Spleen (tissue), 11 donors: ENCODE data around the gene DNAH9. TPM values are rescaled to one million over a fixed set of nuclear protein-coding genes. Genes with fewer than 3 reads are reported as not detected.

Source experiments
- DNase-seq: peaks from one replicate; pipeline ENCODE4 v3.0.0-alpha.2; 2020
- H3K27ac ChIP-seq, 8 donors: fragments of 200-600 bp; sonication (generic) in 7 of 8; 1 replicate in 4 of 8; 2 replicates in 4 of 8; pipeline versions ENCODE4 v1.5.0 to v1.8.0; 2016 to 2021; ENCODE audit warnings: inconsistent platforms in 4 of 8, mild to moderate bottlenecking in 4 of 8, moderate library complexity in 1 of 8
- H3K27me3 ChIP-seq, 7 donors: fragments of 200-600 bp; sonication (generic) in 6 of 7; replicated peaks in 1 of 7; 1 replicate in 4 of 7; 2 replicates in 3 of 7; pipeline versions ENCODE4 v1.5.0 to v1.8.0; 2016 to 2021; ENCODE audit warnings: inconsistent platforms in 3 of 7, mild to moderate bottlenecking in 1 of 7
- H3K36me3 ChIP-seq, 6 donors: fragments of 200-600 bp; sonication (generic) in 5 of 6; 1 replicate in 4 of 6; 2 replicates in 2 of 6; pipeline versions ENCODE4 v1.5.0 to v1.8.0; 2016 to 2021; ENCODE audit warnings: inconsistent platforms in 2 of 6
- H3K4me1 ChIP-seq, 6 donors: fragments of 200-600 bp; sonication (generic) in 5 of 6; 1 replicate in 3 of 6; 2 replicates in 3 of 6; pipeline versions ENCODE4 v1.5.0 to v1.8.0; 2016 to 2021; ENCODE audit warnings: inconsistent platforms in 3 of 6
- H3K4me3 ChIP-seq, 8 donors: fragments of 200-600 bp; sonication (generic) in 7 of 8; 1 replicate in 4 of 8; 2 replicates in 4 of 8; pipeline versions ENCODE4 v1.5.0 to v1.8.0; 2016 to 2021; ENCODE audit warnings: inconsistent platforms in 4 of 8, mild to moderate bottlenecking in 4 of 8, moderate library complexity in 2 of 8
- H3K9me3 ChIP-seq, 8 donors: fragments of 200-600 bp; sonication (generic) in 7 of 8; 1 replicate in 4 of 8; 2 replicates in 4 of 8; pipeline versions ENCODE4 v1.5.0 to v1.8.0; 2016 to 2021; ENCODE audit warnings: inconsistent platforms in 4 of 8
- POLR2A ChIP-seq, 3 donors: fragments of 450-650 bp; IDR thresholded peaks; one replicate each; pipeline ENCODE4 v1.5.1; 2017; ENCODE audit warnings: antibody characterized with exemption in 3 of 3, mild to moderate bottlenecking in 1 of 3
- POLR2AphosphoS5 ChIP-seq, 3 donors: sonication (generic); formaldehyde crosslinking; IDR thresholded peaks; one replicate each; pipeline ENCODE4 v1.5.1; 2017; ENCODE audit warnings: antibody characterized with exemption in 3 of 3
- WGBS, 5 donors: extraction: QIAGEN DNeasy Blood & Tissue Kit in 3 of 5; methylation state at CpG; one replicate each; pipeline versions ENCODE4 v1.1.5 to v1.1.7; 2013 to 2018; 5-methylcytosine and 5-hydroxymethylcytosine counted together
- intact Hi-C: fragments of 100-400 bp; cut with DNase I; formaldehyde crosslinking; loops from one replicate; pipeline ENCODE4 v1.15.0; 2023; ENCODE audit warnings: low total_unique reads
- polyA plus RNA-seq, 3 donors: library from polyadenylated mRNA; stranded (reverse); fragments of 200-250 nt; gene quantifications; one replicate each; pipeline ENCODE4 v1.2.1, GENCODE V29; 2013
- total RNA-seq, 7 donors: library from RNA; depleted of rRNA in 3 of 7; stranded (reverse); fragments of >200 nt in 3 of 7; fragmentation: NEBNext Ultra II Directional in 4 of 7; extraction: Animal tissue kit (Norgen Biotek cat#: 25700) in 4 of 7; gene quantifications; one replicate each; pipeline versions ENCODE4 v1.1.0 to v1.2.1, GENCODE V29; 2016 to 2021
- TF ChIP-seq, protein P1 (sequence below), 11 experiments: fragments of 200-600 bp in 7 of 11; fragments of 450-650 bp in 4 of 11; sonication (generic) in 4 of 11; IDR thresholded peaks in 8 of 11; conservative IDR thresholded peaks in 3 of 11; 1 replicate in 7 of 11; 2 replicates in 4 of 11; pipeline versions ENCODE4 v1.4.0 to v1.8.0; 2016 to 2021; ENCODE audit warnings: antibody characterized with exemption in 11 of 11, inconsistent platforms in 4 of 11, mild to moderate bottlenecking in 1 of 11
- donor health status: healthy with polysubstance abuse.
- donor health status: DM: no; HTN: no; CAD: no; lungs with moderate emphysema.
- donor health status: DM: no; HTN: no; CAD: no.
- donor health status: Bipolar disorder and iron deficiency.
- donor health status: healthy.
- donor health status: DM: no; HTN: no; CAD: no.
- donor health status: DM: yes; HTN: yes; CAD: no.

DNAH9 gene
- total and polyA plus RNA-seq, 10 donors, result 0.06 to 0.92 (median 0.22) TPM; not detected in 2

- Histone ChIP-seq H3K27ac (no peak overlapping the region), H3K4me1 (no peaks in the 10 kb centered on the region), H3K9me3 (peaks cover 0 to 6% (median 0%) of the 10 kb centered on the region in 8 donors), H3K27me3 (peaks cover 0 to 3% (median 0%) of the 10 kb centered on the region in 7 donors), H3K4me3 (no peak overlapping the region), H3K36me3 (no peaks in the 10 kb centered on the region)
- intact Hi-C loops, result no loop called here
- TF ChIP-seq, protein P1, sequence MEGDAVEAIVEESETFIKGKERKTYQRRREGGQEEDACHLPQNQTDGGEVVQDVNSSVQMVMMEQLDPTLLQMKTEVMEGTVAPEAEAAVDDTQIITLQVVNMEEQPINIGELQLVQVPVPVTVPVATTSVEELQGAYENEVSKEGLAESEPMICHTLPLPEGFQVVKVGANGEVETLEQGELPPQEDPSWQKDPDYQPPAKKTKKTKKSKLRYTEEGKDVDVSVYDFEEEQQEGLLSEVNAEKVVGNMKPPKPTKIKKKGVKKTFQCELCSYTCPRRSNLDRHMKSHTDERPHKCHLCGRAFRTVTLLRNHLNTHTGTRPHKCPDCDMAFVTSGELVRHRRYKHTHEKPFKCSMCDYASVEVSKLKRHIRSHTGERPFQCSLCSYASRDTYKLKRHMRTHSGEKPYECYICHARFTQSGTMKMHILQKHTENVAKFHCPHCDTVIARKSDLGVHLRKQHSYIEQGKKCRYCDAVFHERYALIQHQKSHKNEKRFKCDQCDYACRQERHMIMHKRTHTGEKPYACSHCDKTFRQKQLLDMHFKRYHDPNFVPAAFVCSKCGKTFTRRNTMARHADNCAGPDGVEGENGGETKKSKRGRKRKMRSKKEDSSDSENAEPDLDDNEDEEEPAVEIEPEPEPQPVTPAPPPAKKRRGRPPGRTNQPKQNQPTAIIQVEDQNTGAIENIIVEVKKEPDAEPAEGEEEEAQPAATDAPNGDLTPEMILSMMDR (IDR thresholded peaks at IDR 0.05 in 8 of 11, conservative IDR thresholded peaks at IDR 0.05 in 3 of 11), result no peak
- TF ChIP-seq POLR2AphosphoS5 (IDR thresholded peaks at IDR 0.05), result no peak
- TF ChIP-seq POLR2A (IDR thresholded peaks at IDR 0.05), result no peak
- no peak for DNase-seq
- 77 to 89% (median 84%) methylated on average over 5 of the region's 5 CpGs for WGBS, 5 donors
Measured at GRCh38 chr17:11622492-11622891, 24.2 kb downstream of the DNAH9 start.

GRCh38 chr17:11624976-11625375, 26.7 kb downstream of the DNAH9 start:
- no peaks in the 10 kb centered on the region for H3K27me3 ChIP-seq
- no peak overlapping the region for H3K4me3 ChIP-seq
- no peak overlapping the region for H3K27ac ChIP-seq
- peaks cover 0 to 1% (median 0%) of the 10 kb centered on the region in 8 donors for H3K9me3 ChIP-seq
- no peak for DNase-seq
- intact Hi-C loops, result no loop called here
- no peaks in the 10 kb centered on the region for H3K36me3 ChIP-seq
- H3K4me1 ChIP-seq, result no peaks in the 10 kb centered on the region
- TF ChIP-seq, protein P1 (IDR thresholded peaks at IDR 0.05 in 8 of 11, conservative IDR thresholded peaks at IDR 0.05 in 3 of 11), result no peak
- TF ChIP-seq POLR2A (IDR thresholded peaks at IDR 0.05) (no peak), POLR2AphosphoS5 (IDR thresholded peaks at IDR 0.05) (no peak)
- 67 to 76% (median 69%) methylated on average over 6 of the region's 6 CpGs for WGBS, 5 donors

- WGBS, 5 donors, result 84 to 93% (median 87%) methylated on average over 3 of the region's 3 CpGs
- DNase-seq, result no peak
- intact Hi-C loops, result no loop called here
- TF ChIP-seq POLR2A (IDR thresholded peaks at IDR 0.05), result no peak
- TF ChIP-seq, protein P1 (IDR thresholded peaks at IDR 0.05 in 8 of 11, conservative IDR thresholded peaks at IDR 0.05 in 3 of 11), result no peak
- no peak for TF ChIP-seq POLR2AphosphoS5 (IDR thresholded peaks at IDR 0.05)
- Histone ChIP-seq H3K27ac (no peak overlapping the region), H3K36me3 (no peaks in the 10 kb centered on the region), H3K4me3 (no peak overlapping the region), H3K9me3 (no peaks in the 10 kb centered on the region), H3K27me3 (no peaks in the 10 kb centered on the region), H3K4me1 (no peaks in the 10 kb centered on the region)
Measured at GRCh38 chr17:11625878-11626277, 27.6 kb downstream of the DNAH9 start.

- H3K4me3 ChIP-seq, result no peak overlapping the region
- no peak overlapping the region for H3K27ac ChIP-seq
- no peaks in the 10 kb centered on the region for H3K36me3 ChIP-seq
- H3K4me1 ChIP-seq, result no peaks in the 10 kb centered on the region
- no peak for DNase-seq
- intact Hi-C loops, result no loop called here
- TF ChIP-seq POLR2A (IDR thresholded peaks at IDR 0.05), result no peak
- TF ChIP-seq, protein P1 (IDR thresholded peaks at IDR 0.05 in 8 of 11, conservative IDR thresholded peaks at IDR 0.05 in 3 of 11), result no peak
- no peak for TF ChIP-seq POLR2AphosphoS5 (IDR thresholded peaks at IDR 0.05)
- WGBS, 5 donors, result 78 to 87% (median 84%) methylated on average over 6 to 7 of the region's 7 CpGs
- H3K9me3 ChIP-seq, result no peaks in the 10 kb centered on the region
- H3K27me3 ChIP-seq, result no peaks in the 10 kb centered on the region
Measured at GRCh38 chr17:11627301-11627940, 29.2 kb downstream of the DNAH9 start.
